Measurements from ENCODE around the gene PRUNE2. TPM values are rescaled to one million over a fixed set of nuclear protein-coding genes. Genes with fewer than 3 reads are reported as not detected.
A peak's percentile ranks its signal among the peaks of the same experiment; 100 is the strongest.

The PRUNE2 gene
- total RNA-seq, 1 donor from 2014 or later: 3.1 TPM

GRCh38 chr9:76835571-76836283 is 70.2 kb downstream of the PRUNE2 start:
- intact Hi-C loops (cut with micrococcal nuclease): no loop called here
- no peaks in the 10 kb centered on the region for H3K27me3 ChIP-seq (ENCODE audit: low read depth)
- no peaks in the 10 kb centered on the region for H3K36me3 ChIP-seq
- TF ChIP-seq, protein P1, sequence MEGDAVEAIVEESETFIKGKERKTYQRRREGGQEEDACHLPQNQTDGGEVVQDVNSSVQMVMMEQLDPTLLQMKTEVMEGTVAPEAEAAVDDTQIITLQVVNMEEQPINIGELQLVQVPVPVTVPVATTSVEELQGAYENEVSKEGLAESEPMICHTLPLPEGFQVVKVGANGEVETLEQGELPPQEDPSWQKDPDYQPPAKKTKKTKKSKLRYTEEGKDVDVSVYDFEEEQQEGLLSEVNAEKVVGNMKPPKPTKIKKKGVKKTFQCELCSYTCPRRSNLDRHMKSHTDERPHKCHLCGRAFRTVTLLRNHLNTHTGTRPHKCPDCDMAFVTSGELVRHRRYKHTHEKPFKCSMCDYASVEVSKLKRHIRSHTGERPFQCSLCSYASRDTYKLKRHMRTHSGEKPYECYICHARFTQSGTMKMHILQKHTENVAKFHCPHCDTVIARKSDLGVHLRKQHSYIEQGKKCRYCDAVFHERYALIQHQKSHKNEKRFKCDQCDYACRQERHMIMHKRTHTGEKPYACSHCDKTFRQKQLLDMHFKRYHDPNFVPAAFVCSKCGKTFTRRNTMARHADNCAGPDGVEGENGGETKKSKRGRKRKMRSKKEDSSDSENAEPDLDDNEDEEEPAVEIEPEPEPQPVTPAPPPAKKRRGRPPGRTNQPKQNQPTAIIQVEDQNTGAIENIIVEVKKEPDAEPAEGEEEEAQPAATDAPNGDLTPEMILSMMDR (IDR thresholded peaks at IDR 0.05; ENCODE audit: borderline replicate concordance): no peak
- peaks cover 5% of the 10 kb centered on the region for H3K9me3 ChIP-seq (replicated peaks)
- no peak for DNase-seq
- H3K27ac ChIP-seq (replicated peaks): peak overlapping the region; percentile 28
- H3K4me3 ChIP-seq: no peak overlapping the region
- peaks cover 8% of the 10 kb centered on the region for H3K4me1 ChIP-seq

GRCh38 chr9:76828447-76828846 is 77.5 kb downstream of the PRUNE2 start:
- Histone ChIP-seq H3K4me3 (no peak overlapping the region), H3K27me3 (ENCODE audit: low read depth) (no peaks in the 10 kb centered on the region), H3K9me3 (replicated peaks) (peaks cover 11% of the 10 kb centered on the region), H3K27ac (replicated peaks) (no peak overlapping the region), H3K4me1 (no peaks in the 10 kb centered on the region), H3K36me3 (no peaks in the 10 kb centered on the region)
- TF ChIP-seq, protein P1 (IDR thresholded peaks at IDR 0.05; ENCODE audit: borderline replicate concordance): no peak
- no peak for DNase-seq
- intact Hi-C loops (cut with micrococcal nuclease): no loop called here

DNA sequence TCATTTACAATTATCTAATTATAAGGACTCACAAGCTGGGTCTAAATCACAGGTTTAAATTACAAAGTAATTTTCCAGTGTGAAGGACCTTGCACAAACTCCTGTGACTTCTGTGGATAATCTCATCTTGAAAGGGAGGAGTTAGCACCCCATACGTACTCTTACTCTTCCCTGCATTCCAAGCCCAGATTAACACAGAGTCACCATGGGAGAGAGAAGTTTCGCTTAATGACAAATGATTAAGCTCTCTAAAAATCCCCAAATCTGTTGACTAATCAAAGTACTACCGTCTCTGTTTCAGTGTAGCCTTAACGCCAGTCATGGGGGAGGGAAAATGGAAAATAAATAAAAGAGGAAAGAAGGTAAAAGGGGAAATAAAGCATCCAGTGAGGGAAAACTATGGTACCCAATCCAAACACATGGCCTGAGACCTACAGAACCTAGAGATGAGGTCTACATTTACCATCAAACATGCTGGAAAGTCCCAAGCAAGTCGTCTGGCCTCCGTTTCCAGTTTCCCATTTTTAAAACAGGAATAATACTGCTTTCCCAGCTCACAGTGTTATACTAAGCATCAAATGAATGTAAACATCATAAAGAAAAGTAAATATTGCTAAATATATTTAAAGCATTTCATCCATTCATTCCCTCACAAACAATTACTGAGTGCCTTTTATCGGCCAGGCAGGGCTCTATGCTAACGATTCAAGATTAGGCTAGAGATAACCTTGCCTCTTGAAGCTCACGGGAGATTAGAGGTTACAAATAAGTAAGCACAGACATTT is 78.4 kb downstream of the PRUNE2 start:
- intact Hi-C loops (cut with micrococcal nuclease): no loop called here
- no peaks in the 10 kb centered on the region for H3K4me1 ChIP-seq
- no peak for DNase-seq
- H3K36me3 ChIP-seq: no peaks in the 10 kb centered on the region
- H3K27ac ChIP-seq (replicated peaks): no peak overlapping the region
- TF ChIP-seq, protein P1 (IDR thresholded peaks at IDR 0.05; ENCODE audit: borderline replicate concordance): no peak
- H3K4me3 ChIP-seq: no peak overlapping the region
- H3K9me3 ChIP-seq (replicated peaks): peaks cover 11% of the 10 kb centered on the region
- no peaks in the 10 kb centered on the region for H3K27me3 ChIP-seq (ENCODE audit: low read depth)

GRCh38 chr9:76820431-76820830 is 85.5 kb downstream of the PRUNE2 start:
- Histone ChIP-seq H3K36me3 (no peaks in the 10 kb centered on the region), H3K27me3 (ENCODE audit: low read depth) (peaks cover 10% of the 10 kb centered on the region), H3K27ac (replicated peaks) (no peak overlapping the region), H3K9me3 (replicated peaks) (no peaks in the 10 kb centered on the region), H3K4me3 (no peak overlapping the region), H3K4me1 (no peaks in the 10 kb centered on the region)
- intact Hi-C loops (cut with micrococcal nuclease): no loop called here
- no peak for DNase-seq
- TF ChIP-seq, protein P1 (IDR thresholded peaks at IDR 0.05; ENCODE audit: borderline replicate concordance): no peak

- intact Hi-C loops (cut with micrococcal nuclease): no loop called here
- no peaks in the 10 kb centered on the region for H3K36me3 ChIP-seq
- H3K27me3 ChIP-seq (ENCODE audit: low read depth): peaks cover 28% of the 10 kb centered on the region
- H3K9me3 ChIP-seq (replicated peaks): no peaks in the 10 kb centered on the region
- no peak overlapping the region for H3K4me3 ChIP-seq
- DNase-seq: peak; percentile 27
- TF ChIP-seq, protein P1 (IDR thresholded peaks at IDR 0.05; ENCODE audit: borderline replicate concordance): no peak
- no peak overlapping the region for H3K27ac ChIP-seq (replicated peaks)
- H3K4me1 ChIP-seq: no peaks in the 10 kb centered on the region
These were observed 87.6 kb downstream of the PRUNE2 start for GRCh38 chr9:76818271-76818670.
